Mesothelial cell of epicardium (in vitro differentiated cells): ENCODE data around the gene SSR1. TPM values are rescaled to one million over a fixed set of nuclear protein-coding genes. Genes with fewer than 3 reads are reported as not detected.
A peak's percentile ranks its signal among the peaks of the same experiment; 100 is the strongest.

Experiments used
- DNase-seq, 2 experiments: peaks; one replicate each; pipeline ENCODE4 v3.0.0; 2021; ENCODE audit warnings: low spot score in 2 of 2; ENCODE audit not compliant: unreplicated experiment in 2 of 2
- H3K27ac Mint-ChIP-seq: 2 replicates; pipeline ENCODE4 v1.8.0; 2021; ENCODE audit warnings: mixed read lengths
- H3K27me3 Mint-ChIP-seq: 2 replicates; pipeline ENCODE4 v1.8.0; 2021; ENCODE audit warnings: low read depth, mixed read lengths
- H3K36me3 Mint-ChIP-seq: 2 replicates; pipeline ENCODE4 v1.8.0; 2021; ENCODE audit warnings: mixed read lengths
- H3K4me1 Mint-ChIP-seq: 2 replicates; pipeline ENCODE4 v1.8.0; 2021; ENCODE audit warnings: mixed read lengths
- H3K4me3 Mint-ChIP-seq: 2 replicates; pipeline ENCODE4 v1.8.0; 2021; ENCODE audit warnings: mild to moderate bottlenecking, moderate library complexity, mixed read lengths
- H3K9me3 Mint-ChIP-seq: 2 replicates; pipeline ENCODE4 v1.8.0; 2021; ENCODE audit warnings: mixed read lengths
- CTCF ChIP-seq: fragments of 200-600 bp; sonication (generic); IDR thresholded peaks from one replicate; pipeline ENCODE4 v1.5.0; 2021; ENCODE audit warnings: antibody characterized with exemption; ENCODE audit not compliant: unreplicated experiment
- total RNA-seq: library from RNA; stranded (reverse); gene quantifications from 3 replicates; pipeline ENCODE4 v1.2.1, GENCODE V29; 2021

SSR1 gene
- total RNA-seq, 1 donor from 2014 or later = 115 TPM

DNA sequence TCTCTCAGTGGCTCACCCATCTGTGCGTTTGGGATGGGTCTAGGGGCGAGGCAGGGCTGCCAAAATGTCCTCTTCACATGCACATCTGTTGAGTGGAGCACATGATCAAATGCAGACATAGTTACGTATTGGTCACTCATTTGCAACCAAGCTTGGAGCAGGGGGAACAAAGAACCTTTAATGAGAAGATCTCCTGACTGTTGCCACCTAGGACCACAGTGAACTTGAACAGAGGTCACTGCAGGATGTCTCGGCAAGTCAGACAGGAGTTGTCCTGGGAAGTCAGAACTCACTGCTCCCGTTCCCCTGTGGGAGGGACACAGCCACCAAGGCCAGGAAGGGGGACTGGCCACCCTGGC is 73.4 kb downstream of the SSR1 start:
- H3K27ac Mint-ChIP-seq = no peak overlapping the region
- no peak for DNase-seq
- peaks cover 15% of the 10 kb centered on the region for H3K36me3 Mint-ChIP-seq
- no peaks in the 10 kb centered on the region for H3K27me3 Mint-ChIP-seq
- H3K9me3 Mint-ChIP-seq = no peaks in the 10 kb centered on the region
- TF ChIP-seq CTCF = no peak
- no peak overlapping the region for H3K4me3 Mint-ChIP-seq
- H3K4me1 Mint-ChIP-seq = peaks cover 31% of the 10 kb centered on the region

DNA sequence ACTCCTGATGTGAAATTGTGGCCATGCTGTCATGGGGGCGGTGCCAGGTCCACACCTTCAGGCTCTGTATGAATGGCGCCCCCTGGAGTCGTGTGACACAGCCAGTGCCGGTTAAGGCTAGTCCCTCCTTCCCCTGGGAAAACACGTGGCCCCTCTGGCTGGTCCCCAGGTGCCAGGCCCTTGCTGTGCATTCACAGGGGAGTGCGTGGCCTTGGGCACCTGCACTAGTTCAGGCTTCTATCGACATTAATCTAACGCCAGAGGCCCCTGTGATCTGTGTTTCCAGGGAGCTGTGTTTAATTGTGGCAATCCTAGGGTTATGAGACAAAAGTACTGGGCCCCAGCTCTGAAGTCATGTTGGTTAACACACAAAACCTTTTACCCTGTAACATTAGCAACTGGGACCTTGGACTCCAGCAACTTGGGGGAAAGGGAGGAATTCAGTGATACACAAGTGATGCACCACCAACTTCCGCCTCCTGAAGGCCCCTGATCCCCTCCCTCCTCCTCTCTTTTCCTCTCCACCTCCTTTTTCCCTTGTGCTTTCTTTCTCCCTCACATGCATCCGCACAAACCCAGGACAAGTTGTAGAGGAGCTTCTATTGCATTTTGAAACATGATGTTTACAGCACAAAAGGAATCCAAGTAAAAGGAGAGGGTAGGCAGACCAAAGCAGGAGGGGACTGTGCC is 74.0 kb downstream of the SSR1 start:
- H3K27ac Mint-ChIP-seq = peak overlapping the region; percentile 37
- DNase-seq = peak; percentile 57 to 76
- H3K36me3 Mint-ChIP-seq = peaks cover 17% of the 10 kb centered on the region
- TF ChIP-seq CTCF = peak; percentile 52
- H3K9me3 Mint-ChIP-seq = no peaks in the 10 kb centered on the region
- H3K4me1 Mint-ChIP-seq = peaks cover 31% of the 10 kb centered on the region
- no peak overlapping the region for H3K4me3 Mint-ChIP-seq
- H3K27me3 Mint-ChIP-seq = no peaks in the 10 kb centered on the region

DNA sequence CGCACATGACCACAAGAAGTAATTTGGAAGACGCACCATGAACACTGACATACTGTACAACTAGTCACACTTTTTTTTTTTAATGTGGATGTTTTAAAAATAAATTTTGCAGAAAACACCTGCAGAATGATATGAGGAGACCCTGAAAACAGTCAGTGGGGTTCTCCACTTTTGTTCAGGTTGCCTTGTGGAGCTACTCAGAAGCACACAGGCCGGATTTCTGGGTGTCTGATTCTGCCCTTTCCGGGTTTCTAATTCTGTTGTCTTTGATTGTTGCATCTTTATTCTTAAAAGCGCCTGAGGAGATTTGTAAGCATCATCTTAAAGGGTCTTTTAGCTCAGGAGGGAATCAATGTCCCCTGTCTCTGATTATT is 74.5 kb downstream of the SSR1 start:
- H3K27ac Mint-ChIP-seq = peak overlapping the region; percentile 37
- no peaks in the 10 kb centered on the region for H3K27me3 Mint-ChIP-seq
- TF ChIP-seq CTCF = no peak
- H3K36me3 Mint-ChIP-seq = peaks cover 19% of the 10 kb centered on the region
- DNase-seq = no peak
- no peaks in the 10 kb centered on the region for H3K9me3 Mint-ChIP-seq
- H3K4me1 Mint-ChIP-seq = peaks cover 29% of the 10 kb centered on the region
- no peak overlapping the region for H3K4me3 Mint-ChIP-seq

GRCh38 chr6:7237653-7238188 is 75.3 kb downstream of the SSR1 start:
- Mint-ChIP-seq H3K27me3 (no peaks in the 10 kb centered on the region), H3K27ac (peak overlapping the region; percentile 64), H3K36me3 (peaks cover 19% of the 10 kb centered on the region), H3K9me3 (no peaks in the 10 kb centered on the region), H3K4me3 (no peak overlapping the region), H3K4me1 (peaks cover 21% of the 10 kb centered on the region)
- no peak for TF ChIP-seq CTCF
- DNase-seq = no peak

GRCh38 chr6:7236306-7237209 is 76.4 kb downstream of the SSR1 start:
- Mint-ChIP-seq H3K9me3 (no peaks in the 10 kb centered on the region), H3K27me3 (no peaks in the 10 kb centered on the region), H3K4me3 (no peak overlapping the region), H3K4me1 (peaks cover 12% of the 10 kb centered on the region), H3K27ac (no peak overlapping the region), H3K36me3 (peaks cover 26% of the 10 kb centered on the region)
- no peak for DNase-seq
- TF ChIP-seq CTCF = no peak
